Ascending aorta (tissue), 2 donors: Measurements from ENCODE around the gene PTPRG. TPM values are rescaled to one million over a fixed set of nuclear protein-coding genes. Genes with fewer than 3 reads are reported as not detected.

Experiments used
- DNase-seq, 2 donors: peaks; one replicate each; pipeline ENCODE4 v3.0.0-alpha.2; 2019; ENCODE audit warnings: low spot score in 2 of 2
- H3K27ac ChIP-seq, 2 donors: fragments of 200-600 bp; sonication (generic); one replicate each; pipeline ENCODE4 v1.5.1; 2016 to 2017; ENCODE audit warnings: mild to moderate bottlenecking in 1 of 2
- H3K27me3 ChIP-seq: fragments of 200-600 bp; sonication (generic); one replicate; pipeline ENCODE4 v1.5.1; 2017
- H3K36me3 ChIP-seq, 2 donors: fragments of 200-600 bp; sonication (generic); one replicate each; pipeline ENCODE4 v1.5.1; 2016
- H3K4me1 ChIP-seq, 2 donors: fragments of 200-600 bp; sonication (generic); one replicate each; pipeline ENCODE4 v1.5.1; 2016 to 2017; ENCODE audit warnings: mild to moderate bottlenecking in 1 of 2
- H3K4me3 ChIP-seq, 2 donors: fragments of 200-600 bp; sonication (generic); one replicate each; pipeline ENCODE4 v1.5.1; 2016 to 2017; ENCODE audit warnings: mild to moderate bottlenecking in 1 of 2
- H3K9me3 ChIP-seq, 2 donors: fragments of 200-600 bp; sonication (generic); one replicate each; pipeline ENCODE4 v1.5.1; 2016
- intact Hi-C: fragments of 100-400 bp; cut with DNase I; formaldehyde crosslinking; loops from one replicate; pipeline ENCODE4 v1.15.1; 2023
- total RNA-seq: library from RNA; depleted of rRNA; stranded (reverse); fragments of >200 nt; gene quantifications from one replicate; pipeline ENCODE4 v1.1.0, GENCODE V29; 2016
- TF ChIP-seq, protein P1 (sequence below), 3 experiments: fragments of 200-600 bp in 2 of 3; fragments of 450-650 bp in 1 of 3; sonication (generic) in 2 of 3; IDR thresholded peaks; one replicate each; pipeline ENCODE4 v1.5.1; 2016 to 2019; ENCODE audit warnings: antibody characterized with exemption in 3 of 3, mild to moderate bottlenecking in 1 of 3, moderate library complexity in 1 of 3

PTPRG gene
- total RNA-seq, 1 donor from 2014 or later: 129 TPM

DNA sequence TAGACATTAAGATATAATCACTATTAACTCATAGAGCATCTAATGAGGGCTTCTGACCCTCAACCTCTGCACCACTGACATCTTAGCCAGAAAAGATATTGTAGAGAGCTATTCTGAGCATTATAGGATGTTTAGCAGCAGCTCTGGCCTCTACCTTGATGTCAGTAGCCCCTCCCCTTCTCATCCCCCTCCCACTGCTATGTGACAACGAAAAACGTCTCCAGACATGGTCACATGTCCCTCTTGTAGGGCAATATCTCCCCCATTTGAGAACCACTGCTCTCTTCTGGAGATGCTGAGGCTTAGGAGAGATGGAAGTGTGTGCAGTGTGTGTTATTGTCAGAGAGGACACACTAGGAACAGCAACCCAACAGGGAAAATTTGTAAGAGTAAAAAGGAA is 569.7 kb downstream of the PTPRG start:
- Histone ChIP-seq H3K9me3 (no peaks in the 10 kb centered on the region), H3K36me3 (no peaks in the 10 kb centered on the region), H3K27me3 (no peaks in the 10 kb centered on the region), H3K4me1 (peaks cover 4 to 33% of the 10 kb centered on the region in 2 donors), H3K4me3 (no peak overlapping the region), H3K27ac (peak overlapping the region in 1 of 2 donors; percentile 66)
- TF ChIP-seq, protein P1, sequence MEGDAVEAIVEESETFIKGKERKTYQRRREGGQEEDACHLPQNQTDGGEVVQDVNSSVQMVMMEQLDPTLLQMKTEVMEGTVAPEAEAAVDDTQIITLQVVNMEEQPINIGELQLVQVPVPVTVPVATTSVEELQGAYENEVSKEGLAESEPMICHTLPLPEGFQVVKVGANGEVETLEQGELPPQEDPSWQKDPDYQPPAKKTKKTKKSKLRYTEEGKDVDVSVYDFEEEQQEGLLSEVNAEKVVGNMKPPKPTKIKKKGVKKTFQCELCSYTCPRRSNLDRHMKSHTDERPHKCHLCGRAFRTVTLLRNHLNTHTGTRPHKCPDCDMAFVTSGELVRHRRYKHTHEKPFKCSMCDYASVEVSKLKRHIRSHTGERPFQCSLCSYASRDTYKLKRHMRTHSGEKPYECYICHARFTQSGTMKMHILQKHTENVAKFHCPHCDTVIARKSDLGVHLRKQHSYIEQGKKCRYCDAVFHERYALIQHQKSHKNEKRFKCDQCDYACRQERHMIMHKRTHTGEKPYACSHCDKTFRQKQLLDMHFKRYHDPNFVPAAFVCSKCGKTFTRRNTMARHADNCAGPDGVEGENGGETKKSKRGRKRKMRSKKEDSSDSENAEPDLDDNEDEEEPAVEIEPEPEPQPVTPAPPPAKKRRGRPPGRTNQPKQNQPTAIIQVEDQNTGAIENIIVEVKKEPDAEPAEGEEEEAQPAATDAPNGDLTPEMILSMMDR (IDR thresholded peaks at IDR 0.05): no peak
- intact Hi-C loops: loop anchor here (5.0 kb wide), 1 partner anchor 569 kb away; the partner anchor contains the start of gene PTPRG
- DNase-seq: no peak

- H3K27ac ChIP-seq: peak overlapping the region; percentile 66 to 73
- H3K4me1 ChIP-seq: peaks cover 4 to 33% of the 10 kb centered on the region in 2 donors
- no peaks in the 10 kb centered on the region for H3K9me3 ChIP-seq
- TF ChIP-seq, protein P1 (IDR thresholded peaks at IDR 0.05): peak in 1 of 3 experiments; percentile 30
- no peak for DNase-seq
- H3K27me3 ChIP-seq: no peaks in the 10 kb centered on the region
- H3K36me3 ChIP-seq: no peaks in the 10 kb centered on the region
- H3K4me3 ChIP-seq: no peak overlapping the region
- intact Hi-C loops: loop anchor here (5.0 kb wide), 1 partner anchor 569 kb away; the partner anchor contains the start of gene PTPRG
These were observed 570.2 kb downstream of the PTPRG start for GRCh38 chr3:62131620-62132019.

- no peak for DNase-seq
- intact Hi-C loops: loop anchor here (5.0 kb wide), 1 partner anchor 570 kb away; the partner anchor contains the start of gene PTPRG
- TF ChIP-seq, protein P1 (IDR thresholded peaks at IDR 0.05): no peak
- Histone ChIP-seq H3K9me3 (no peaks in the 10 kb centered on the region), H3K36me3 (no peaks in the 10 kb centered on the region), H3K4me3 (no peak overlapping the region), H3K4me1 (peaks cover 4 to 33% of the 10 kb centered on the region in 2 donors), H3K27me3 (no peaks in the 10 kb centered on the region), H3K27ac (peak overlapping the region; percentile 66 to 73)
These were observed 570.7 kb downstream of the PTPRG start for GRCh38 chr3:62132027-62132602.

GRCh38 chr3:62133015-62133414 is 571.6 kb downstream of the PTPRG start:
- TF ChIP-seq, protein P1 (IDR thresholded peaks at IDR 0.05): no peak
- no peaks in the 10 kb centered on the region for H3K27me3 ChIP-seq
- intact Hi-C loops: loop anchor here (5.0 kb wide), 1 partner anchor 571 kb away; the partner anchor contains the start of gene PTPRG
- no peak overlapping the region for H3K27ac ChIP-seq
- no peak overlapping the region for H3K4me3 ChIP-seq
- peaks cover 4 to 31% of the 10 kb centered on the region in 2 donors for H3K4me1 ChIP-seq
- no peak for DNase-seq
- no peaks in the 10 kb centered on the region for H3K36me3 ChIP-seq
- H3K9me3 ChIP-seq: no peaks in the 10 kb centered on the region

GRCh38 chr3:62134061-62134496 is 572.7 kb downstream of the PTPRG start:
- intact Hi-C loops: loop anchor here (5.0 kb wide), 1 partner anchor 572 kb away; the partner anchor contains the start of gene PTPRG
- no peak overlapping the region for H3K4me3 ChIP-seq
- H3K36me3 ChIP-seq: no peaks in the 10 kb centered on the region
- H3K9me3 ChIP-seq: no peaks in the 10 kb centered on the region
- H3K27me3 ChIP-seq: no peaks in the 10 kb centered on the region
- DNase-seq: no peak
- TF ChIP-seq, protein P1 (IDR thresholded peaks at IDR 0.05): no peak
- H3K4me1 ChIP-seq: peaks cover 4 to 31% of the 10 kb centered on the region in 2 donors
- peak overlapping the region; percentile 53 to 68 for H3K27ac ChIP-seq
